Daoy (cell line): Measurements from ENCODE around the gene SRRM4. TPM values are rescaled to one million over a fixed set of nuclear protein-coding genes. Genes with fewer than 3 reads are reported as not detected.

ENCODE experiments used
- DNase-seq: peaks from one replicate; pipeline ENCODE4 v3.0.0-alpha.2; 2015; ENCODE audit warnings: low read depth
- total RNA-seq: library from RNA; depleted of rRNA; stranded (reverse); fragments of >200 nt; shearing (Covaris generic); gene quantifications from 2 replicates; pipeline ENCODE4 v1.2.3, GENCODE V29; 2014; rRNA removed

SRRM4 gene
- total RNA-seq, 1 experiment from 2014 or later, result not detected

- no peak for DNase-seq
Observed at GRCh38 chr12:119198440-119198839, 217.1 kb downstream of the SRRM4 start.

- no peak for DNase-seq
Observed at GRCh38 chr12:119200601-119201000, 219.3 kb downstream of the SRRM4 start.

- no peak for DNase-seq
Observed at GRCh38 chr12:119201789-119202543, 220.6 kb downstream of the SRRM4 start.

DNA sequence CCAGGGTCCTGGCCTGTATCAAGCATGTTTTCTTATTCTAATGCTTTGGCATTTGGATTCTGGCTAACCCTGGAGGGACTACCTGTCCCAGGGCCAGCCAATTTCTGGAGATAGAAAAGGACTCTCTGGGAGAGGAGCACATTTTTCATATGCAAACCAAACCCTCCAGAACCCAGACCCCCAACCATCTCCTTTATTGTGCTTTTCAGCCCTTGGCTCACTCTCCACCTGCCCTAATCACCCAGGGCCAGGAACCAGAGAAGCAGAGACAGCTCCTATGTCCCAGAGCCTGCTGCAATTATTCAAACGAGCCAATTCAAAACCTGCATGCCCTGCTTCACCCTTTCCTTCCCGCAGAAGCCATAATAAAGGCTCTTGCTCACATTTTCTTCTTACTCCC, 221.2 kb downstream of the SRRM4 start:
- DNase-seq, result no peak

DNA sequence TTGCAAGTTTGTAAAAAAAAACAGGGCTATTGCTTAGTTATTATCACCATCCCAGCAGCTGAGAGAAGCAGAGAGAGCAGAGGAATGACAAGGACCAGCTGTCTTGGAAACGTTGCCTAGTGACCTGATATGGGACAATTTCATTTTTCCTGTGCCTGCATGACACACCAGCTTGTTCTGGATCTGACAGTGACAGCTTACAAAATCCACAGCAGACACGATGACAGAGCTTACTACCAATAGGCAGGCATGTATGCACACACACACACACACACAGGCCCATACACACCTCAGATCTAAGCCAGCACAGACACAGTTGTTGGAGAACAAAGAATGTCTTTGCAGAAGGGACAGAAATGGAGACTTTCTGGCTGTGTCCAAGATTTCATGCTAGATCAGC, 222.8 kb downstream of the SRRM4 start:
- DNase-seq, result no peak

GRCh38 chr12:119204671-119205285, 223.4 kb downstream of the SRRM4 start:
- DNase-seq, result no peak

GRCh38 chr12:119206348-119207062, 225.2 kb downstream of the SRRM4 start:
- DNase-seq, result no peak

- no peak for DNase-seq
Observed at GRCh38 chr12:119207063-119207560, 225.8 kb downstream of the SRRM4 start.

DNA sequence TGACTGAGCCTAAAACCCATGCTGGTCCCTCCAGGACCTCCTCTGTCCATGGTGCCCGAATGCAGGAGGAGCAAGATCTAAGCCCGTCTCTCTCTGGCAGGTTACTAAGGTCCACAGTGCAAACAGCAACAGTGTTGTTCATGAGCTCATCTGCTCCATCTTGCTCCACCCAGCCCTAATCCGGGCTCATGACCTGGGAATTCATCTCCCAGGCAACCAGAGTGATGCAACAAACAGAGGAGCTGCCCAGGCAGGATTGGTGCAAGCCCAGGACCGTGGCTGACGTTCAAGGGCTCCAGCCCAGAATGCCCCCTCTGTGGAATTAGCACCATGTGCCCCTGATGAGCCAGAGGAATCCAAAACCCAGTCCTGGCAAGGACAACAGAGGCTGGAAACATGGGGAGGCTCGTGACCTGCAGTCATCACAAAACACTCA, 227.3 kb downstream of the SRRM4 start:
- DNase-seq, result peak; percentile 50

DNA sequence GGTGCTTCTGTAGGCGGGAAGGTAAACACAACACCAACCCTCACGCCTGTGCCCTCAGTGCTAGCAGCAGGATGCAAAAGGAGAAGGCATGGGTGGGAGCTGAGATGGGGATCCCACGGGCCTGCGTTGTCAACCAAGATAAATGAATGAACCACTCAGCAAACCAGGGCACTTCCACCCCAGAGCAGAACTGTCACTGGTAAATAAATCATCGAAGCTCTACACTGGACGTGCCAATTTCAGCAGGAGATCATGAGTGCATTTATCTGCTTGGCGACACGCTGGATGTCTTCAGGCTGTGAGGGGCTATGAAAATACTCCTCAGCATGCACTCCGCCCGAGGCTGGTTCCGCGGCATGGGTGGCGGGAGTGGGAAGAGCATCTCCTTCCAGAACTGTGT, 230.5 kb downstream of the SRRM4 start:
- no peak for DNase-seq

Other genes with a start within 250 kb of the SRRM4 start
- 56.1 and 58.4 TPM in 2 replicates for gene HSPB8, start 197.4 kb downstream of the SRRM4 start, total RNA-seq